Esophagus squamous epithelium (tissue), 5 donors: ENCODE measurements around the gene ARHGEF28. TPM values are rescaled to one million over a fixed set of nuclear protein-coding genes. Genes with fewer than 3 reads are reported as not detected.

ENCODE experiments used
- DNase-seq: peaks from one replicate; lab custom pipeline; 2025; lab: John Stamatoyannopoulos, UW
- H3K27ac ChIP-seq, 4 donors: fragments of 200-600 bp; sonication (generic); one replicate each; pipeline ENCODE4 v1.5.1; 2016 to 2019; ENCODE audit warnings: mild to moderate bottlenecking in 1 of 4
- H3K27me3 ChIP-seq, 4 donors: fragments of 200-600 bp; sonication (generic); 1 replicate in 3 of 4; 2 replicates in 1 of 4; pipeline versions ENCODE4 v1.5.1 to v1.6.0; 2017 to 2021; ENCODE audit warnings: antibody characterized with exemption in 1 of 4
- H3K36me3 ChIP-seq, 3 donors: fragments of 200-600 bp; sonication (generic); one replicate each; pipeline ENCODE4 v1.5.1; 2016 to 2019
- H3K4me1 ChIP-seq, 3 donors: fragments of 200-600 bp; sonication (generic); one replicate each; pipeline ENCODE4 v1.5.1; 2017 to 2019
- H3K4me3 ChIP-seq, 4 donors: fragments of 200-600 bp; sonication (generic); 1 replicate in 3 of 4; 2 replicates in 1 of 4; pipeline ENCODE4 v1.5.1; 2016 to 2019; ENCODE audit warnings: mild to moderate bottlenecking in 2 of 4, moderate library complexity in 1 of 4
- H3K9me3 ChIP-seq, 3 donors: fragments of 200-600 bp; sonication (generic); one replicate each; pipeline ENCODE4 v1.5.1; 2016 to 2019
- CTCF ChIP-seq, 6 experiments: fragments of 450-650 bp in 4 of 6; fragments of 200-600 bp in 2 of 6; sonication (generic) in 2 of 6; IDR thresholded peaks; one replicate each; pipeline ENCODE4 v1.5.1; 2016 to 2019; ENCODE audit warnings: antibody characterized with exemption in 6 of 6, mild to moderate bottlenecking in 4 of 6, moderate library complexity in 4 of 6
- POLR2A ChIP-seq, 4 donors: fragments of 450-650 bp; IDR thresholded peaks; one replicate each; pipeline ENCODE4 v1.6.1; 2017; ENCODE audit warnings: antibody characterized with exemption in 4 of 4, mild to moderate bottlenecking in 4 of 4, moderate library complexity in 3 of 4
- WGBS, 2 donors: methylation state at CpG; one replicate each; pipeline ENCODE4 v1.1.5; 2018; 5-methylcytosine and 5-hydroxymethylcytosine counted together
- intact Hi-C: fragments of 100-400 bp; cut with DNase I; formaldehyde crosslinking; loops from one replicate; pipeline ENCODE4 v1.15.0; 2022
- total RNA-seq, 4 donors: library from RNA; depleted of rRNA; stranded (reverse); fragments of >200 nt; gene quantifications; one replicate each; pipeline ENCODE4 v1.1.0, GENCODE V29; 2016
- donor health status: DM: yes; HTN: yes; CAD: no.

ARHGEF28 gene
- total RNA-seq, 4 donors from 2014 or later, result 9.2 to 34.3 (median 12.7) TPM

- Histone ChIP-seq H3K27ac (no peak overlapping the region), H3K9me3 (no peaks in the 10 kb centered on the region), H3K27me3 (no peaks in the 10 kb centered on the region), H3K4me1 (peaks cover 0 to 37% (median 0%) of the 10 kb centered on the region in 3 donors), H3K4me3 (no peak overlapping the region), H3K36me3 (no peaks in the 10 kb centered on the region)
- DNase-seq, result no peak
- intact Hi-C loops, result no loop called here
- TF ChIP-seq POLR2A (IDR thresholded peaks at IDR 0.05), result no peak
- TF ChIP-seq CTCF (IDR thresholded peaks at IDR 0.05), result no peak
- 95 to 96% methylated on average over 2 of the region's 2 CpGs for WGBS, 2 donors
Observed at GRCh38 chr5:73637565-73637964, 11.6 kb downstream of the ARHGEF28 start.

GRCh38 chr5:73638344-73639095 lies 12.5 kb downstream of the ARHGEF28 start:
- TF ChIP-seq POLR2A (IDR thresholded peaks at IDR 0.05) (no peak), CTCF (IDR thresholded peaks at IDR 0.05) (no peak)
- WGBS, 2 donors, result 25 to 38% methylated on average over 4 of the region's 4 CpGs
- Histone ChIP-seq H3K27ac (peak overlapping the region in 1 of 4 donors; percentile 9), H3K9me3 (no peaks in the 10 kb centered on the region), H3K36me3 (no peaks in the 10 kb centered on the region), H3K4me1 (peaks cover 0 to 37% (median 0%) of the 10 kb centered on the region in 3 donors), H3K4me3 (no peak overlapping the region), H3K27me3 (no peaks in the 10 kb centered on the region)
- intact Hi-C loops, result no loop called here
- no peak for DNase-seq

GRCh38 chr5:73640861-73641320 lies 14.9 kb downstream of the ARHGEF28 start:
- 9 to 18% methylated on average over 1 of the region's 1 CpG for WGBS, 2 donors
- Histone ChIP-seq H3K4me1 (peaks cover 0 to 37% (median 0%) of the 10 kb centered on the region in 3 donors), H3K27ac (no peak overlapping the region), H3K36me3 (no peaks in the 10 kb centered on the region), H3K9me3 (no peaks in the 10 kb centered on the region), H3K27me3 (no peaks in the 10 kb centered on the region), H3K4me3 (no peak overlapping the region)
- intact Hi-C loops, result no loop called here
- no peak for DNase-seq
- TF ChIP-seq POLR2A (IDR thresholded peaks at IDR 0.05) (no peak), CTCF (IDR thresholded peaks at IDR 0.05) (no peak)

- H3K27ac ChIP-seq, result no peak overlapping the region
- no peaks in the 10 kb centered on the region for H3K27me3 ChIP-seq
- H3K9me3 ChIP-seq, result no peaks in the 10 kb centered on the region
- no peaks in the 10 kb centered on the region for H3K36me3 ChIP-seq
- peaks cover 0 to 37% (median 0%) of the 10 kb centered on the region in 3 donors for H3K4me1 ChIP-seq
- 87 to 95% methylated on average over 5 of the region's 5 CpGs for WGBS, 2 donors
- H3K4me3 ChIP-seq, result no peak overlapping the region
- no peak for DNase-seq
- intact Hi-C loops, result no loop called here
- TF ChIP-seq CTCF (IDR thresholded peaks at IDR 0.05), result no peak
- TF ChIP-seq POLR2A (IDR thresholded peaks at IDR 0.05), result no peak
Observed at GRCh38 chr5:73641811-73642210, 15.8 kb downstream of the ARHGEF28 start.

- H3K4me3 ChIP-seq, result no peak overlapping the region
- DNase-seq, result no peak
- H3K27me3 ChIP-seq, result no peaks in the 10 kb centered on the region
- WGBS, 2 donors, result 73 to 78% methylated on average over 4 of the region's 4 CpGs
- no peaks in the 10 kb centered on the region for H3K36me3 ChIP-seq
- no peak for TF ChIP-seq POLR2A (IDR thresholded peaks at IDR 0.05)
- no peaks in the 10 kb centered on the region for H3K9me3 ChIP-seq
- peaks cover 0 to 37% (median 0%) of the 10 kb centered on the region in 3 donors for H3K4me1 ChIP-seq
- intact Hi-C loops, result no loop called here
- no peak overlapping the region for H3K27ac ChIP-seq
Observed at GRCh38 chr5:73642344-73642743, 16.3 kb downstream of the ARHGEF28 start.
